Measurements from ENCODE around the gene MRPS34.

GRCh38 chr16:1819611-1820010, 46.7 kb upstream of the MRPS34 start:
- no peak for TF ChIP-seq GATA3 (IDR thresholded peaks at IDR 0.05; ENCODE audit: low read depth, low read length)
- no peak for TF ChIP-seq GATA2 (IDR thresholded peaks at IDR 0.05; ENCODE audit: low read depth, low read length)
